GM21381 (cell line): ENCODE data around the gene WDR27.
"Not testable (repeated sequence)": the region's sequence is repeated elsewhere in the genome, so short reads cannot be mapped to it uniquely, and the experiment has no call there.

Experiments used
- ATAC-seq: cut with Tn5 transposase; IDR thresholded peaks from one replicate; pipeline ENCODE4 v1.9.1; 2021; ENCODE audit warnings: mild to moderate bottlenecking, moderate library complexity; ENCODE audit not compliant: unreplicated experiment

Gene WDR27

DNA sequence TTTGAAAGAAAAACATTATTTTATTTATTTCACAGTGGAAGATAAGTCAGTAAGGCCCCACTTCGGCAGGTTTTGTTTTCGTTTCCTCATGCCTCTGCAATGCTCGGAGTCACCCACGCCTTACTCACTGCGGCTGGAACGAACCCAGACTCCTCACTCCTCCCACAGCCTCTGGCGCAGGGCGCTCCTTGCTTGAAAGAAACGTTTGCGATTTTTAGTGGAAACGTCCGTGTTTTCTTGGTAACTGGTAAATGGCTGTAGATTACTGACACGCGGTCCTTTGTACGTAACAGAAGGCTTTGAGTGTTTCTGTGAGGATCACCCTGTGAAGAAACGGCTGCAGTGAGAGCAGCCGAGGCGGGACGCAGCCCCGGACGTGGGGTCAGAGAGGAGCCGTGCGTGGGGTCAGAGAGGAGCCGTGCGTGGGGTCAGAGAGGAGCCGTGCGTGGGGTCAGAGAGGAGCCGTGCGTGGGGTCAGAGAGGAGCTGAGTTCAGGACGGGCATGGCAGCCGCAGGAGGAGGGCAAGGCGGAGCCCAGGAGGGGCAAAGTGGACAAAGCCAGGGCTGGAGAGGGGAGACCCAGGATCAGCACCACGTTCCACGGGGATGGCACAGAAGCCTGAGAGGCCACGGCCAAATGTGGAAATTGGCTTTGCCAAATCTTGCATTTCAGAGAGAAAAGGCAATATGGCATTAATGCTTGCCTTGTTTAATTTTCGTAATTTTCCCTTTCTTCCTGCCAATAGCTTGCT lies 249.5 kb downstream of the WDR27 start:
- ATAC-seq: no peak

DNA sequence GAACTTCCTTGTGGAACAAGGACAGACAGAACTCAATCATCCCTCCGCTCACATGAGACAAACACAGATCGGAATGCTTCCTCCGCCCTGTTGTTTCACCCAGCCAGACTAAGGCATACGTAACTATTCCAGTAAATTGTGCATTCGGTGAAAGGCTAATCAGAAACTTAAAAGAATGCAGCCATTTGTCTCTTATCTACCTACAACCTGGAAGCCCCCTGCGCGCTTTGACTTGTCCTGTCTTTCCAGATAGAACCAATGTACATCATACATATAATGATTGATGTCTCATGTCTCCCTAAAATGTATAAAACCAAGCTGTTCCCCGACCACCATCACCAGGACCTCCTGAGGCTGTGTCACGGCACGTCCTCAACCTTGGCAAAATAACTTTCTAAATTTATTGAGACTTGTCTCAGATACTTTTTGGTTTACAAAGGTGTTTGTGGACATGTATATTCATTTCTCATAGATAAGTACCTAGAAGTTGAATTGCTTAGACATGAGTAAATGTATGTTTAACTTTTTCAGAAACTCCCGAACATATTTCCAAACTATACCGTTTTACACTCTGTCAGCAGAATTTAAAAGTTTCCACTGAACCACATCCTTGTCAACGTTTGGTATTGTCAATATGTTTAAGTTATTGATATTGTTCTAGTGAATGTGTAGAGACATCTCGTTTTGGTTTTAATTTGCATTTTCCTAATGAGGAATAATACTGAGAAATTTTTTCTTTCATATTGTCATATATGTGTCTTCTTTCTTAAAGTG lies 250.6 kb downstream of the WDR27 start:
- no peak for ATAC-seq

DNA sequence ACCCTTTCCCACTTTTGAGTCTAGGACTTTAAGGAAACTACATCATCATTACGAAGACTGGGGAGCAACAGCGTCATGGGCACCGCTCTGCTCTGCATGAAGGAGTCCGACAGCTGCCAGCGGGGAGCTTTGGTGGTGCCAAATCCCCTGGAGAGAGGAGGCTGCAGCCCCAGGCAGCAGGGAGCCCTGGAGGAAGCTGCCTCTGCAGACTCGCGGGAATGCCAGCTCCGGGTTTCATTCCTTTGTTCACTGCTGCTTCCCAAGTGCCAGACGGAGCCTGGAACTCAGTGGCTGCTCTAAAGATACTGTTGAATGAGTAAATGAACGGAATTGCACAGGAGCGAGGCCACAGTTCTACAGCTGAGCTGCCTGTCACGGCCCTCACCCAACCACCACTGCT lies 251.7 kb downstream of the WDR27 start:
- no peak for ATAC-seq

DNA sequence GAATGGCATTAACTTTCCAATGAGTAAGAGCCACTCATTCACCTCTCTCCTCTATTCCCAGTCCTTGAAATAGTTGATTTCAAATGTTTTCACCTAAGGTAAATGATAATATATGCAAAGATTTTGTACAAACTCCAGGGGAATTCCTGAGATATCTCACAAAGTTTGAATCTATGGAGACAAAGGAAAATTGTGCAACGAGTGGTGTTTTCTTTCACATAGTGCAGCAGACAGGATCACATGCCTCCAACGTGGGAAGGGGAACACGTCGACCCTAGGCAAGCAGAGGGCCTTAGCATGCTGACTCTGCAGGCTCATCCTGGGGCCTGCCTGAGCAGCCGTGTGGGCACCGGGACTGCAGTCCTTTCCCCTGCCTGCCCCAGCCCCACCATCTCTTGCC lies 252.6 kb downstream of the WDR27 start:
- ATAC-seq: no peak

DNA sequence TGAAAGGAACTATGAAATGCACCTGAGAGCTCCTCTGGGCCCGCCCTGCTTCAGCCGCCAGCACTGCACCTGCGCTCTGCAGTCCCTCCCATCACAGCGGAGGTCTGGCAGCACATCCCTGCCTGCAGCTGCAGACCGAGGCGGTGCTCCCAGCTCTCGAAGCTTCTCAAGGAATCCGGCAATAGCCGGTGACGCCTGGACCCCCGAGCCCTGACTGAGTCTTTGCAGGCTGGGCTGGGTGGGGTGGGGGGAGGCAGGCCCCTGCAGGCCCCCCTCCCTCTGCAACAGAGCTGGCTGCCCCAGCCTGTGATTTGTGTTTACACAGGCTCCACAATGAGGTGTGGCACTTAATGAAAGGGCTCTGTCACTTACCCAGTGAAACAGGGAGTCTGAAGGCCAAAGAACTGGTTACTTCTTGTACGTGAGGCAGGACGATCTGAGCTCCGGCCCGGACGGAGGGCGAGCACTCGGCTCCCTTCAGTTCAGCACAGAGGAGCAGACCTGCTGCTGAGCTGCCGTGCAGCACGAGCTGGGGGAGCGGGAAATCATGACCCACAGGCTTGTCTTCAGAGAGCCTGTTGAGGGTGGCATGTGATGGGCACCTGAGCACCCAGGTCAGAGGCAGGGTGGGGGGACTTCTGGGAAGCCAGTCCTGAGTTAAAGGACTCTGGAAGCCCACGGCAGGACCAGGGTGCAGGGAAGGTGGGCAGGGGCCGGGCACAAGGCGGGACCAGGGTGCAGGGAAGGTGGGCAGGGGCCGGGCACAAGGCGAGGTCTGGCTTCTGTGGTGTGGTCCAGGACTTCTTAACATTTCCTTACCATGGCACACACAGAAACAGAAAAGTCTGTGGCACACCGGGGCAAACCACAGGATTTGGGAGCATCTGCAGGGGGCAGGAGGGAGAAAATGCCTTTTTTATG lies 255.9 kb downstream of the WDR27 start:
- ATAC-seq: no peak

DNA sequence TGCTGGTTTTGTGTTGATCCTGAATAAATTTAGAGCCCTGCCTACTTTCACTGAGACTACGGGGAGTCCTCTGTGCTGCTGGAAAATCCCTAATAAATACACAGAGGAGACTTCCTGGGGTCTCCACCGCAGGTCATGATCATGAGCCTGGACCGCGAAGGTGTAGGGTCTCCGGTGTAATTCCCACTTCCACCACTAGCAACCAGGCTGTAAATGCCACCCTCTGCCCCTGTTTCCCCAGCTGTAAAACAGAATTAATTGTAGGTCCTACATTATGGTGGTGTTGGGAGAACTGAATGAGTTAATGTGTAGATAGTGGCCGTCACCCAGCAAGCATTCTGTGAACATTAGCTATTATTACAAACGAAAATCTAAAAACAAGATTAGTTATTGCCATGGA lies 256.6 kb downstream of the WDR27 start:
- no peak for ATAC-seq

DNA sequence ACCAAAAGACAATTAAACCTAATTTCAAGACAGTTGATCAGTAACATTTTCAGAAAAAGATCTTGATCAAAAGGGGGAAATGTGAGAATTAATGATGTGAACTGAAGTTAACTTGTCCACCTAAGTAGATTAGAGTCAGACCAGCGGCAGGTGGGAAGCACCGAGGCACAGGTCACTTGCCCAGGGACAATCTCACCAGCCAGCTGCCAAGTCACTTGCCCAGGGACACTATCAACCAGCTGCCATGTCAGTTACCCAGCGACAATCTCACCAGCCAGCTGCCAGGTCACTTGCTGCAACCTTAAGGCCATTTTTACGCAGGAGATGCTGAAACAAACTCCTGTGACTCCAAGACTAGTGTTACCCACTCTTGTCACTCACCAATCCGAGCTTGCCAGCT lies 260.5 kb downstream of the WDR27 start:
- ATAC-seq: no peak

DNA sequence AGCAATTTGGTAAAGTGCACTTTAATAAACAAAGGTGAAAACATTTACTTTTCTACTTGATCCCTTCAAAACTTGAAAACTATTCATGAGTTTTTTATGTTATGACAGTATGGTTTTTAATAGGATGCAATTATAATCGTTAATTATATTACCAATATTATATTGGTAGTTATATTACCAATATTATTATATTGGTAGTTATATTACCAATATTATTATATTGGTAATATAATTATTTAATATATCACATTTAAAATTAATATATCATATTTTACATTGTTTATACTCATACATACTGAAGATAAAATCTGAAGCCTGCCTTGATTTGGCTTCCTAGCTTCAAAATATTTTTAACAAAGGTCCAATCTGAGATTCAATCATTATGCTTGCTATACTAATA lies 262.1 kb downstream of the WDR27 start:
- no peak for ATAC-seq

DNA sequence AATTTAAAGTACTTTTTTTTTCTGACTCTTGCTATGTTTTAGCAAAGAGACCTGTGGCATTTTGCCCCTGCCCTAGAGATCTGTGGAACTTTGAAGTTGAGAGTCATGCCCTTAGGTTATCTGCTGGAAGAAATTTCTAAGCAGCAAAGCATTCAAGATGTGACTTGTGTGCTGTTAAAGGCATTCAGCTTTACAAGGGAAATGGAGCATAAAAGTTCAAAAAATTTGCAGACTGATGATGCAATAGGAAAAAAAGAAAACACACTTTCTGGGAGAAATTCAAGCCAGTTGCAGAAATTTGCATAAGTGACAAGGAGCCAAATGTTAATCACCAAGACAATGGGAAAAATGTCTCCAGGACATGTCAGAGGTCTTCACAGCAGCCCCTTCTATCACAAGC lies 267.3 kb downstream of the WDR27 start:
- ATAC-seq: not testable (repeated sequence)

DNA sequence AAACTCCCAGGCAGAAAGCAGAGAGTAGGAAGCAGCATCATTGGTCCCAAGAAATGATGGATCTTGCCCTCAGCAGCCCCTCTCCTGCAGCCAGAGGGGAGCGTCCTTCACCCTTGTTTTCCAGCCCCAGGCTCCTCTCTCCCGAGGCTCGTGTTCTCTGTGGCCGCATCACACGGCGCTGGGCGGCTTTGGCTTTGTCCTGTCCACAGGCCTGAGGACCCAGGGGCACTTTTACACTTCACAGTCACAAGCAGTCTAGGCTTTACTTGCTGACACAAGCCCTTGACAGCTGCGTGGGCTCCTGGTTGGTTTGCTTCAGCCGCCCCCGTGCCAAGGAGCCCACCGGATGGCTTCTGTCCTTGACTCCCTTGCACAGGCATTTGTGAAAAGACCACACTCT lies 272.8 kb downstream of the WDR27 start:
- no peak for ATAC-seq

DNA sequence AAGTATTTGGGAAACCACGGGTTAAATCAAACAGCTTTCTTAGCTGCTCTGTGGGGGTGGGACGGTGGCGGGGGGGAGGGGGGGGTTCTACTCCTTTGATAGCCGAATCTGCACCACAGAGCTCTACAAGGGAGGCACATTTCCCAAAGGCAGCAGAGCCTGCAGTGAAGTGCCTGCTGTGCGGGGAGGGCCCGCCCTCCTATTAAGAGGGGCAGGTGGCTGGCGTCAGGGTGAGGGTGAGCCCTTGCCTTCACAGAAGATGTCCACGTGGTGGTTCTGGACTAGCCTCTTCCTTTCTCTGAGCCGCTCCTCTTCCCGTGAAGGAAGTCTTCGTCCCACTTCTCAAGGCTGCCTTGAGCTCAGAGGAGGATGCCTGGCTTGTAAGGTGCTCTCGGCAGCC lies 273.3 kb downstream of the WDR27 start:
- ATAC-seq: no peak

DNA sequence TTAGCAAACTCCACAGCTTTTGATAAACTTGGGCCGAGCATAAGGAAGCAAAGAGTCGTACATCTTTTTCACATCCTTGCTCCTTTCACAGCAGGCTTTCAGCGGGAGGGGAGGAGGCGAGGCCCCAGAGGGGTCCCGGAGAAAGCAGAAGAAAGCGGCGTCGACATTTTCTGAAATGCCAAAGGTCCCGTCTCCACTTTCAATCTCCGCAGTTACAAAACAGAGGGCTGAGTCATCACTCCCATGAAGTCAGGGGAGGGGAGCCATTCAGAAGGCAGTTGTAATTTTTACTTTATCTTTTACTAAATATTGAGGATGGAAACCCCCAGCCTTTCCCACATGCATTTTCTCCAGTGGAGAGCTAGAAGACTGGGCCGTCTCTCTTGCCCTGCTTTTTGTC lies 274.0 kb downstream of the WDR27 start:
- ATAC-seq: no peak

DNA sequence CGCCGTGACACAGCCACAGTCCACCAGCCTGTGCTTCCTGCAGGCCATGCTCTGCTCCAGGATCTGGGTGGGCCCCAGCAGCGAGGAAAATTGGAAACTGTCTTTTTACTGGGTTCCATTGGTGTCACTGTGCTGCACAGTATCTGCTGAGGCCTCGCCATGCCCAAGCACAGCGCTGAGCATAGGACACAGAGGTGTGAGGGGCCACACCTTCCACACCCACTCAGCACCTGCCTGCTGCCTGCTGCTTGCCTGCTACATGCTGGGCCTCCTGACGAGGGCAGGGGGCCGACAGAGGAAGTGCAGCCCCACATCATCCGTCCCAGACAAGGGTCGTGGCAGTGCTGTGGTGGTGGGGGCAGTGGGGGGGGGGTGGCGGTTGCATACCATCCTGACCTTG lies 275.2 kb downstream of the WDR27 start:
- no peak for ATAC-seq

DNA sequence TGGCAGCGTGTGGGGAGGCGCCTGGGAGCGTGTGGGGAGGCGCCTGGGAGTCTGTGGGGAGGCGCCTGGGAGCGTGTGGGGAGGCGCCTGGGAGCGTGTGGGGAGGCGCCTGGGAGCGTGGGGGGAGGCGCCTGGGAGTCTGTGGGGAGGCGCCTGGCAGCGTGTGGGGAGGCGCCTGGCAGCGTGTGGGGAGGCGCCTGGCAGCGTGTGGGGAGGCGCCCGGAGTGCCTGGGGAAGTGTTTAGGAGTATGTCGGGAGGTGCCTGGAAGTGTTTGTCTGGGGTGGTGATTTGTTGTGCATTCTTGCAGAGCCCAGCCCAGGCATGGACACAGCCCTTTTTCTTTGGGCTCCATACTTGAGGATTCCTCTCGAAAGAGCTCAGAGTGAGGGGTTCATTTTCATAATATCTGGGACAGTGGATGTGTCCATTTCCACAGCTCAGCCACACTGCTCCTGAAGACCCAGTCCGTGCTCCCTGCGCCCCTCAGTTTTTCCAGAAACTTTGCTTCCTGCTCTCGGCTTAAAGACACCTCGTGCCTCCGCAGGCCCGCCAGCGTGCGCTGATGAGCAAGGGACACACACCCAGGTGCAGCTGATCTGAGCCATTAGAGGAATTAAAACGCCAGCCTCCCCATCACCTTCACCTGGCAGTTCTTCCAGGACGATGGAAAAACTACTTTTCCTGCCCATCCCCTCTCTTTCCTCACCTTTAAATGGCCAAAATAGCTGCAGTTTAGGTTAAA lies 276.0 kb downstream of the WDR27 start:
- ATAC-seq: no peak

DNA sequence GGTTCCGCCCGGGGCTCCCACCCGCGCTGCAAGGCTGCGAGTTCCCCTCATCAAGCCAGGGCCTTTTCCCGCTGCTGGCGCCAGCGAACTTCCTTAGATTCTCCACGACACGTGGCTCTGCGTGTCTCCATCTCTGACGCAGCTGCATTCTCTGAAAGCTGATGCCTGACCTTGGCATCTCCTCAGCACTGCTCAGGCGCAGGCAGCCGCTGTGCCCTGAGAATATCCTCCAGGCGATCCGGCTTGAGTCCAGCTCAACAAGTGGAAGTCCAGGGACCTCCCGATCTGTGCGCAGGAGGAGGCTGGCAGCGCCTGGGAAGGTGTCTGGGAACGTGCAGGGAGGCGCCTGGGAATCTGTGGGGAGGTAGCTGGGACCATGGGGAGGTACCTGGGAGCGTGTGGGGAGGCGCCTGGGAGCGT lies 277.0 kb downstream of the WDR27 start:
- ATAC-seq: no peak

DNA sequence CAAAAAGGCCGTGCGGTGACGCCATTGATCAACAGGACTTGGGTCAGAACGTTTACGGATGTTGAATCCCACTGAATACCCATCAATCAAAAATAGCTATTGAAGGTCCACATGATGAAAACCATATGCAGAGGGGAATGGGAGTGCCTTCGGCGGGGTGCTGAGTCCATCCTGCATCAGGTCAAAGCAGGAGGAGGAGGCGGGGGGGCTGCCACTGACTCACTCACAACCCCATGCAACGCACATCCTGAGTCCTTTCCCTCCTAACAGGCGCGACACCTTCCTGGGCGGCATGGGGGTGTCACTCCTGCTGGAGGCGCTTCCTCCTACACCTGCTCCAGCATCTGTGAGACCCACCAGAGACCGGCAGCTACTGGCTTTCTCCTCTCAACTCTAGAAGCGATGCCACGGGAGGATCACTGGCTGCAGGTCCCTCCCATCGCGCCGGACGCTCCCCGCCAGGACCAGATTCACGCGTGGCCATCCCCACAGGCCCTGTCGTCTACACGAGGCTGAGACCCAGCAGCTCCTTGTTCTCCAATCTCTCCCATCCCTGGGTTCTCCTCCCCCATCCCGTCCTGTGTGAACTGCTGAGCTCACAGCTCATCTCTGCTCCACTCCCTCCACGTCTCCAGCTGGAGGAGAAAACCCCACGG lies 277.6 kb downstream of the WDR27 start:
- no peak for ATAC-seq

DNA sequence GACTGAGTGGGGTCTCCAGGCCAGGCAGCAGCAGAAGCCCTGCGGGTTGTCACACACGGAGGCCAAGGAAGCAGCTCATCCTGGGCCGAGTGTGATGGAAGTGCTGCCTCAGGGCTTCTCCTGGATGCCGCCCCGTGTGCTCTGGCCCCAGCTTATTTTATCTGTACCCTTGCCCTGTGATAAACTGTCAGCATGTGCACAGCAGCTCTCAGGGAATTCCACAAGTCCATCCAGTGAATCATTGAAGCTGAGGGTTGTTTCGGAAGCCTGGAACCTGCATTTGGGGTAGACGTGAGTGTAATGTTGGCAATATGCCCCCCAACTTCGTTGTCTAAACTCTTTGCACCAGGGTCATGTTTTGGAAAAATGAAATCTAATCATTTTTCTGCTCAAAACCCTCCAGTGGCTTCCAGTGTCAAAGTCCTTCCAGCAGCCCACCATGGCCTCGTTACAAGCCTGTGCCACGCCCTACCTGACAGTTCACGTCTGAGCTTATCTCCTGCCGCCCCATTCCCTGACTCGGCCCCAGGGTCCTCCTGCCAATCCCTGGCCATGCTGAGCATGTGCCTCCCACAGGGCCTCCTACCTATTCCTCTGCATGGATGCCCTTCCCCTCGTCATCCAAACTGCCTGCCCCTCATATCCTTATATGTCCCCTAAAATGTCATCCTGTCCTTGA lies 280.1 kb downstream of the WDR27 start:
- no peak for ATAC-seq

DNA sequence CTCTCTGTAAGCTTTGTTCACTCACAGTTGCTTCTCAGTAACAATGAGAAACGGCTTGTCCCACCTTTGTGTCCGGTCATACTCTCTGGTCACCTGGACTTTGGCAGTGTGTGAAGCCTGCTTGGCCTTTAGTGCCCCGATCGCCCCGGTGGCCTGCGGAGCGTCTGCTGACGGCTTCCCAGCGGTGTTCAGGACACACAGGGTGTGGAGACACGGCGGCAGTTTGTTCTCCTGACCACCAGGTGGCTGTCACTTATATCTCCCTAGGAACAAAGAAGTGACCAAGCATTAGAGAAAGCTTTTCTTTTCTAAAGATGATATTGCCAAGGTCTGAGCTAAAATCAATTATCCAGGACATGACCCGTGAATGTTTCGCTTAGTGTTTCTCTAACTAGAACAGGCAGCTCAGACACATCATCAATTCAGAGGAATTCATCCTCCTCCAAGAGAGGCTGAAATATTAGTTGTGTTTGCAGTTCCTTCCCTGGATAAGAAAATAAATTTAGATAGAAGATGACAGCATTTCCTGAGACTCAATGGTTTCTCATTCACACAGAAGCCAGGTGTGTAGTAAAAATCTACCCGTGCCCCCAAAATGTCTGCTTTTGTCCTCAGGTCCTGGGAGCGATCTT lies 280.8 kb downstream of the WDR27 start:
- no peak for ATAC-seq

DNA sequence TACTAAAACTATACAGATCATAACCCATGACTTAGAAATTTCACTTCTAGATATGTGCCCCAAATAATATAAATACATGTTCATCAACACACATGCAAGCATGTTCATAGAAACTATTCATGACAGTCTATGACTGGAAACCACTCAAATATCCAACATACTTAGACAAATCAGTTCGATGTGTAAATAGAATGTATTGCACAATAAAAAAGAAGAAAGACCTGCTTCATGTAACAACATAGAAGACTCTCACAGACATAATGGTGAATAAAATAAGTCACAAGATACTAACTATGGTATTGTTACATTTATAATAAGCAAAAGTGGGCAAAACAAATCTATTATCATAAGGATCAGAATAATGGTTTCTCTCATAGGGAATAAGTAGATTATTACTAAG lies 284.7 kb downstream of the WDR27 start:
- ATAC-seq: no peak
